HL-60/S4 treated with phorbol 12-myristate 13-acetate at 8.2 ng/mL for 4 days and 3 days (cell line): Measurements from ENCODE around the gene WDR64.
"Not testable (repeated sequence)": the region's sequence is repeated elsewhere in the genome, so short reads cannot be mapped to it uniquely, and the experiment has no call there.

Experiments
- in situ Hi-C: fragments of 300-500 bp; cut with MboI; formaldehyde crosslinking; loops from 2 replicates; pipeline ENCODE4 v1.15.0; 2022; ENCODE audit warnings: low sequenced_read_pairs

Gene WDR64

DNA sequence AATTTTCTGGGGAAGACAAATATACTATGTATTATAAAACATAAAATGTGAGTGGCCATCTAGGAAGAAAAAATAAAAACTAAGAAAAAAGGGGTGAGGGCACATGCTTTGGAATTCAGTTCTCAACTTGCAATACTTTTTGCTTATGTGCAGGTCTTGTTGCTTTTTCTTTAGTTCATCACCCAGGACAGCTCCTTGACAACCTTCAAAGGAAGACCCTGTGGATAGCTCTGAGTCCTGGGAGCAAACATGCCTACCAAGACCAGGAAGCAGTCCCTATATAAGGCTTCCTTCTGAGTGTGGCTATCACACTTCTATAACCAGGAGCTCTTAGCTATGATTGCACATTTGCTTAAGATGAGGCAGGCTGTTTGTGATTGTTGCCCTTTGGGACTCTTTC is 78.0 kb downstream of the WDR64 start:
- in situ Hi-C loops = no loop called here

DNA sequence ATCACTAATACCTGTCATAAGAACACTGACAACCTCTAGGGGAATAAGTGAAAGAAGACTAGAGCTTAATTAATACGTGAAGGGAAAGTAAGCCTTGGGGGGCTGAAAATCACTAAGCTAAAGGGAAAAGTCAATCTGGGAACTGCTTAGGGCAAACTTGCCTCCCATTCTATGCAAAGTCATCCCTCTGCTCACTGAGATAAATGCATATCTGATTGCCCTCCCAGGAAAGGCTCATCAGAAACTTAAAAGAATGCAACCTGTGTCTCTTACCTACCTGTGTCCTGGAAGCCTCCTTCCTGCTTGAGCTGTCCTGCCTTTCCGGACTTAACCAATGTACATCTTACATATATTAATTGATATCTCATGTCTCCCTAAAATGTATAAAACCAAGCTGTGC is 81.8 kb downstream of the WDR64 start:
- in situ Hi-C loops = no loop called here

DNA sequence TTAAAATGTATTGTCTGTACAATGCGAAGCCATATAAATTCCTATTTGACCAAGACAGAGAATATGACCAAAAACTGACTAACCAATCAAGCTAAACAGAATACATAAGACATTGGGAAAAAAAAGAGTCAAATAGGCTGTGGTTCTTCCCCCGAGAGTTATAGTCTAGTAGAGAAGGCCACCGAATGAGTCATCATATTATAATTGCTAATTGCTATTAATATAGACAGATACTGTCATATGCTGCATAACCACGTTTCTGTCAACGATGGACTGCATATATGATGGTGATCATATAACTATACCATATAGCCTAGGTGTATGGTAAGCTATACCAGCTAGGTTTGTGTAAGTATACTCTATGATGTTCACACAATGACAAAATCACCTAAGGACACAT is 82.5 kb downstream of the WDR64 start:
- in situ Hi-C loops = no loop called here

DNA sequence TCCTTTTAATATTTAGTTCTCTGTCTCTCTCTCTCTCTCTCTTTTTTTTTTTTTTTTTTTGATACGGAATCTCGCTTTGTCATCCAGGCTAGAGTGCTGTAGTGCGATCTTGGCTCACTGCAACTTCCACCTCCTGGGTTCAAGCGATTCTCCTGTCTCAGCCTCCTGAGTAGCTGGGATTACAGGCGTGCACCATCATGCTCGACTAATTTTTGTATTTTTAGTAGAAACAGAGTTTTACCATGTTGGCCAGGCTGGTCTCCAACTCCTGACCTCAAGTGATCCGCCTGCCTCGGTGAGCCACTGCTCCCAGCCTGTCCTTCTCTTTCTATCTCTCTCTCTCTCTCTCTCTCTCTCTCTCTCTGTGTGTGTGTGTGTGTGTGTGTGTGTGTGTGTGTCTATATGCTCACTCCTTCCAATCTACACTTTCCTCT is 83.4 kb downstream of the WDR64 start:
- in situ Hi-C loops = not testable (repeated sequence)

DNA sequence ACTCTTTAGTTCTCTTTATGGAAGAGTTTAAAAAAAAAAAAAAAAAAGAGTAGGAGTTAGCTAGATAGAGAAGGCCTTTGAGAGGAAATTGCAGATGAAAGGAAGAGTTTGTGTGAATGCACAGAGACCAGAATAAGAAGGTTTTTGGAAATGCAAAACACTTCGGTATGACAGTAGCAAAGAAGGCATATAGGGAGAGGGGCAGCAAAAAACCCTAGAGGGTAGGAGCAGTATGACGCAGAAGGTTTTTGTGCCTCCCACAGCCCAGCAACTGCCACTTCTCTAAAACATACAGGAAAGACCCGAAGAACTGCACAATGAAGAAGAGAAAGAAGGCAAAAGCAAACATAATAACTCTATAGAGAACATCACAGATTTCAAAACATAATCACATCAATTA is 84.3 kb downstream of the WDR64 start:
- in situ Hi-C loops = no loop called here

DNA sequence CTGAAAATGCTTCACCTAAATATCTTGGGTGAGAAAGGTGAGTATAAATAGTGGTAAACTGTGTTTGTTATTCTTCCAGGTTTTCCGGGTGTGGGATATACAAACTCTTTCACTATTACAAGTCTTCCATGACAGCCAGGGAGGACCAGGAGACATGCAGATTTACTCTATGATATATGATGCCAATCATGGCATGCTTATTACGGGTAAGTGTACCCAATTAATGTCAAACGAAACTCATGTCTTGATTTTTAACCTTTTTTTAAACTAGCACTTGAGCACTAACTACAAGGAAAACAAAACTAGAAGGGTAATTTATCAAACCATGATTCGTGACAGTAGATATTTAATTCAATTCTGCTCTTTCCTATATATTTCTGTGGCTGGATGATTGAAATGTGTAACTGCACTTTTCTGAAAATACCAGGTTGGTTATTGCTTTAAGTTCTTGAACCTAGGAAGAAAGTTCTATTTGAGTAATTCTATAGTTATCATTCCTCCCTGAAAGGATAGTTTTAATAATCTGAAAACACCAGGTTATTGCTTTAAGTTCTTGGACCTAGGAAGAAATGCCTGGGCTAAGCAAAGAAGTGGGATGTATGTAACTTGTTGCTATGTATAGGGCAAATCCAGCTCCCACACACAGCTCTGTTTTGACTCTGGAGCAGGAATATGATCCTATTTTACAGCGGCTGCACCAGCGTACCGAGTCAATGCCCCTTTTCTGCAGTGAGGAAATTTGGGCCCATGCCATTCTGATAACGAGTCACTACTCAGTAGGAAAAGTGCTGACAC is 86.4 kb downstream of the WDR64 start:
- in situ Hi-C loops = no loop called here

DNA sequence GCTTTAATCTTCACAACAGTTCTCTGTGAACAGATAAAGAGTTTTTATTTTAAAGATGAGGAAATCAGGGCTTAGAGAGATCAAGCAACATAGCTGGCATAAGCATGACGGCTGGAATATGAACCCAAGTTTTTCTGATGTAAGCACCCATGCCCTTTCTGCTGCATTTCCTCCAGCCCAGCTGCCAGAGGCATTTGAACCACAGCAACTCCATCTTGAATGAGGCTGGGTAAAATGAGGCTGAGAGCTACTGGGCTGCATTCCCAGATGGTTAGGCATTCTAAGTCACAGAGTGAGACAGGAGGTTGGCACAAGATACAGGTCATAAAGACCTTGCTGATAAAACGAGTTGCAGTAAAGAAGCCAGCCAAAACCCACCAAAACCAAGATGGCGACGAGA is 90.0 kb downstream of the WDR64 start:
- in situ Hi-C loops = no loop called here

DNA sequence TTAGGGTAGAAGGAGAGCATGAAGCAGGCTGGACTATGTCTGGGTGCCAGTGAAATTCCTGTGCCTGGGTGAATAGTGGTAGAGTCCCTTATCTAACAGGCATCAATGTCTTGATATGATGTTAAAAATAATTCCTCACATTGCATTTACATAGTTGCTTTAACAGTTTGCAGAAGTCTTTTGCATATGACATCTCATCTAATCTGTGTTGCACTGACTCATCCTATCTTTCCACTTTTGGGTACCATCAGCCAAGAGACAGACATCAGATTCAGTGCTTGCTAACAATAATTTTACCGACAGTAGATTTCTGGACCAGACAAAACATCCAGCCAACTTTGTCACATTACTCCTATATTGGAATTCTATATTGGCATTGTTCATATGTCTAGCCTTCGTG is 92.5 kb downstream of the WDR64 start:
- in situ Hi-C loops = no loop called here

DNA sequence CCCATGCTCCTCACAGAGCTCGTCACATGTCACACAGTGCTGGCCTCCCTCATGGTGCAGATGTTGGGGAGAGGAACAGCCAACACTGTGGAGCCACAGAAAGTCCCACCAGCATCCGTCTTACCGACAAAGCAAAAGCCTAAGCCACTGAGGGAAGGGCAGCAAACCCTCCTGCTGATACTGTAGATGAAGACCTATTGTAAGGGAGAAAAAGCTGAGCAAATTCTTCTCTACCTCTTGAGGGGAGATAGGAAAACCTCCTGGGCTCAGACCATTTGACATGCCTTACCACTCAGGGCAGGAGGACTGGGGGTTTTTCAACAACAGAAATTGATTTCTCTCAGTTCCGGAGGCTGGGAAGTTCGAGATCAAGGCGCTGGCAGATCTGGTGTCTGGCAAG is 95.9 kb downstream of the WDR64 start:
- in situ Hi-C loops = no loop called here

DNA sequence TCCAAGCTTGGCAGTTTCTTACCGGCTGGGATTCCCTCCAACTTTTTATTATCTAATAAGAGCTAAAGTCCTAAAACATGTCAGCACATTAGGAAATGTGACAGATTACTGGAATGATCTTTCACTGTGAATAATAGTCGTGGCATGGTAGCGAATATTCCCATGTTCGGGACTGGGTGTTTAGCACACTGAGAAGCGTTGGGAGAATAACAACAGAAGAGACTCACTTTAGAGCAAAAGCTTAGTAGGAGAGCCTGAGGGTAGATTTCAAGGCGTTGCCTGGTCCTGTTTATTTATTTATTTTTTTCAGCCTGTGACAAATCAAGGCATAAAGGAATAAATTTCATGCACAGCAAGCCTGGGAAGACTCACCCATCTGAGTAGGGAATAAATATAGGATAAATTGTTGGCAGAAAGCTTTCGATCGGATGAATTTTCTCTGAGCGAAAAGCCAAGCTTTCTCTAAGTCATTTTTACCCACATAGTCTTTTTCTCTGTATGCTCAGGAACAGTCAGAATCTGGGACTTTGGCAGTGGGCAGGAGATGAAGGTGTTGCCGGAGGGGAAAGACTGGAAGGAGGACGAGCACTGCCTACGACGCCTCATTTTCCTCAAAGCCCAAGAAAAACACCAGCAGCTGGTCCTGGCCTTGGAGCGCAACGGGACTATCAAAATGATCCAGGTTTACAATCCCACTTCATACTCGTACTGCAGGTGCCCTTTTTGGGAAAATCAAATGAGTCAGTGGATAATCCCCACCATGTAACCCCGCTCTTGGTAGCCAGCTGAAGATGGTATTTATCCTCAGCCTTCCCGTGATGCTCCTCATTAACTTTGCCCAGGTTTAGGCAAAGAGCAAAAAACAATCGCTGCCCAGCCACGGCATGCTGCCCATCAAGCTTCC is 97.2 kb downstream of the WDR64 start:
- in situ Hi-C loops = no loop called here

DNA sequence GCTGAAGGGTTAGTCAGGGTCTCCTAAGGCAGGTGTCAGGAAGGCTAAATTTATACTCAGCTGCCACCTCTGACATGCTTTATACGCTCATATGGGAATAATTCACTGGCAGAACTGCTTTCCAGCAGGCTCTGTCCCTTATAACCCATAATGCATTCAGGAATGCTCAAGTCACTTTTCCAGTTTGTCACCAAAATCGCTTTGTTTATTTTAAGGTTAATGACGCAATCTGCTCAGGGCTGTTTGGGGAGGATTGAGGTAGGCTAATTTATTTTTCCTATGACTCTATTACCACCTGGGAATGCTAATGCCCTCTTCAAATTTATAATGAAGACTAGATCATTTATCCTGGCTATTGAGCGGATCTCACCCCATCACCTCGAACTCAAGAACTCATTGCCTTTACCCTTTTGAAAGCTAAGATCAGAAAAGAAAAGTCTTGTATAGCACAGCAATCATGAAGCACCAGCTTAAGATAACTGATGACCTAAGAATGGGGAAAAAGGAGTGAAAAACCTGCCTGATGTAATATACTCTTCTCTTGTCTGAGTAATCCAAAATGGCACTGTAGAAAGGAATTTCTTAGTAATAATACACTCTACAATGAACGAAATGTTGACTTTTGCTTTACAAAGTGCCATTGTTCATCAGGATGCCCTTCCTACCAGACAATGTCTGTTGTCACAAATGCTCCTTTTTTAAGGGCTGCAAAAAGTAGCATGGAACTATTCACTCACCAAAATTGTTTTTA is 98.0 kb downstream of the WDR64 start:
- in situ Hi-C loops = no loop called here

DNA sequence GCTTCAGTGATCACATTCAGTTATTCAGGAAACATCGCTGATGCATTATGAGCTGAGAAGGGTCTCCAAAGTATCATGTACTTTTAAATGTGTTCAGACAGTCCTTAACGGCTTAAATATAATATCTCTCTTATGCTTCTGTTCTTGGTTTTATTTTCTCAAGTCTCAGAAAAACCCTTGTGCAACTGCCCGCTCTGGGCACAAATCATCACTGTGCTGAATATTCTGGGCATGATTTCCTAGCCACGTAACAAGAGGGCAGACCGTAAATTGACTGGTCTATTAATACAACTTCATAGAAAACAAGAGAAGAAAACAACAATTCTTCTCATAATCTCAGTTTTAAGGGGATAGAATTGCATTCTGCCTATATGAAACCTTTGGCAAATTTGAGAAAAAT is 99.4 kb downstream of the WDR64 start:
- in situ Hi-C loops = no loop called here

DNA sequence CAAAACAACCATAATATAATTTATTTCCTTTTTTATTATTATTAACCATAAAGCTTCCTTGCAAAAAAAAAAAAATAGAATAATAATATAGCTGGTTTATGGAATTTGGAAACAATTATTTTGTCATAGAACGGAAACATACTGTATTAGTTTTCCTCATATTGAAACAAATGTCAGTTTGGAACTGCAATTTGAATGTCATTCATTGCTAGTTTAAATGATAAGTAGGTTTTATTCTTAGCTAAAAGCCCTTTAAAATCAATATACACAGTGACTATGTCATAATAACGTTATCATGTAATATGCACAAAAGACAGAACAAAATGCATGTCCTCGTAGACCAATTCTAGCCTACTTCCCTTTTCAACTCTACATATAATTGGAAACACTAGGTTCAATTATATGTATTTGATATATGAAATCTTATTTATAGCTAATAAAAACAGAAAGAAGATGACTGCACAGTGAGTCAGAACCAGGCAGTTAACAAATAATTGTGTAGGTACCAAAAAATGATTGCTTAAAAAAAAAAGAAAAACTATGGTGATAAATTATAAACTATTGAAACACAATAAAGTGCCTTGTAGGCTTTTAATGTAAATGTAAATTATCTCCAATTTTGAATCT is 110.7 kb downstream of the WDR64 start:
- in situ Hi-C loops = no loop called here

DNA sequence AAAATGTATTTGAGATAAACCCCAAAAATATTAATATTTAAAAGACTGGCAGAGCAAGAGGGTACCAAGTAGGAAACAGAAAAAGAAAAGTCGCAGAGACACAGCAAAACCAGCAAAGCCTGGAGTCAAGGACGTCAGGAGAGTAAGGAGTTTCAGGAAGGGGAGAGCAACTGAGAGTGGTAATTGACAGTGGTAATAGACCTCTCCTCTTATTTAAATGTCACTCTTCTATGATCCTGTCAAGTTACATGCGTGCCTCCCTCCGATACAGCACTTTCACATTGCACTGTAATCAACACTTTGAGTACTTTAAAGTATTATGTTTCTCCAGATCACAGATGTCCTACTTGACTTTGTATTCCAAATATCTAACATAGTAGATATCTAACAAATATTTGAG is 113.3 kb downstream of the WDR64 start:
- in situ Hi-C loops = no loop called here

DNA sequence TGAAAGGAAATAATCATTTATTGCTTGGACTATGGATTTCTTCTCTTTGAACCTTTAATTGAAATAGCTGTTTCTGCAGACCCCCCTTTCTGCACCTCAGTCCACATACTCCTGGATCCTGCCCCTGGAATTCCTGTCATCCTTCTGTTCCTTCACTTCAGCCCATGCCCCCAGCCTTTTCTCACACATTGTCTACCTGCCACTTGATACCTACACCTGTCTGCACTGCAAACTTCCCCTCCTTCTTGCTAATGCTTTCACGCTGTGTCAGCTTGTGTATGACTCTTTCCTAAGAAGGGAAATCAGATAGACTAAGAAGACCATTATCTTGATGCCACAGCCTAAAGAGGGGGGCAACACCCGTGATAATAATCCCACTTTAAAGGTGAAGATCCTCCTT is 115.7 kb downstream of the WDR64 start:
- in situ Hi-C loops = no loop called here

DNA sequence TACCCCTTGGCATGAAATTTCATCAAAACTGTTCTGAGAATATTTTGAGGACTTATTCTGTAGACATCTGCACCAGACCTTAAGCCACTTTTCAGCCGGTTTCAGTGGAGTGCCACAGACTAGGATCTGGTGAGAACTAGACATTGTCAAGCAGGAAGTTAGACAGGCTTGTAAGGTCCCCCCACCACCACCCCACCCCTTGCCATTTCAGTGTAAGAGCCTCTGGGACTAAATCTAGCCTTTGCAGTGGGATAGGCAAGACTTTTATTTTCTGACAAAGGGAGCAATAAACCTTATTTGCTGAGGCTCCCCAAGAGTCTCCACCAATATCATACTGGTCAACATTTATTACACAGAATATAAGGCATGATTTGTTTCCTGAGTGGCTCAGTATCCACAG is 118.0 kb downstream of the WDR64 start:
- in situ Hi-C loops = no loop called here

DNA sequence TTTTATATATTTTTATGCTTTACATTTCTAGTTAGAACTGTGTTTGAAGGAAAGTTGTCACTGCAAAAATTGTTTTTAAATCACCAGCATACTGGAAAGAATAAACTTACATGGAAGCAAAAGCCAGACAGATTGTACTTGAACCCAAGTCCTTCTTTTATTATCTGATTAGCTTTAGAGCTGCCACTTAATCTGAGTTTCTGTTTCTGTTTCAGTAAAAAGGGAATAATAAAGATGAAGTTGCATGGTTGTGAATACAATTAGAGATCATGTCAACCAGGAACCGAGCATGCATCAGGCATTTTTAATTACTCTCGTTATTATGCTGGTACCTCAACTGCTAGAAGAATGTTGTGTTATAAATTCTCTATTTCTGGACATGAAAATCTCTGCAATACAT is 119.0 kb downstream of the WDR64 start:
- in situ Hi-C loops = no loop called here

DNA sequence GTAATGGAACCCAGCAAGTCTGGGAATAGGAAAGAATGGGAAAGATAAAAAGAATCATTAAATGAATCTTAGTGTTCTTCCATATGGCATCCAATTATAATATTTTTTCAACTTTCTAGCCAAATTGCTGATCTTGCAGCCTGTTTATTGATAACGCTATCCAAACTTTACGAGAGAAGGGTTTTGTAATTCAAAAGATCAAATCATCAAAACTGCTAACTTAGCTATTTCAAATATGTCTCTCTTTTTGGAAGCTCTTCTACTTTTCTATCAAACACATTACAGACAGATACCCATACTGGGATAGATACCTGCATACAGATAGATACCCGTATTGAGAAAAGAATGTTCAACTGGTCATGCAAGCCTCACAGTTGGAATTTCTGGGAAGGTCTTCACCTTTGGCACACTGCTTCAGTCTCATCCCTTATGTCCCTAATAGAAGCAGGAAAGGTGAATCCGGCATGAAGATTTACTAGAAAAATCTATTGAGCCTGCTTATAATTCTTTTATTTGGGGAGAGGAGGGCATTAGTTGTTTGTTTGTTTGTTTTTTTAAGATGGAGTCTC is 120.9 kb downstream of the WDR64 start:
- in situ Hi-C loops = no loop called here

DNA sequence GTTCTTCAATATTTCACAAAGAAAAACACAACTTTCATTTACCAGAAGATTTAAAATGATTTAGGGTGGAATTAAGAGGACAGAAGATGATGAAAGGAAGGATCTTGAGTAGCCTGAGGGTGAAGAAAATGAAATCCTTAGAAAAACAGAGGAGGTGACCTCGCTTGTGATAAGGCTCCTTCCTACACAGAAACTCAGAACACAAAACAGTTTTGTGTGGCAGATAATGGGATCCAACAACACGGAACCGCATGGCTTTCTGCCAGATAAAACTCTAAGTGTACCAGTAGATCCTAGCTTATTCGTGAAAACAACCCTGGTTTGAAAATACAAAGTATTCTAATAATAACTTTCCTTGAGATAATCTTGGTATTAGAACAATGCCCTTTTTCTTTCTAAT is 121.9 kb downstream of the WDR64 start:
- in situ Hi-C loops = no loop called here

DNA sequence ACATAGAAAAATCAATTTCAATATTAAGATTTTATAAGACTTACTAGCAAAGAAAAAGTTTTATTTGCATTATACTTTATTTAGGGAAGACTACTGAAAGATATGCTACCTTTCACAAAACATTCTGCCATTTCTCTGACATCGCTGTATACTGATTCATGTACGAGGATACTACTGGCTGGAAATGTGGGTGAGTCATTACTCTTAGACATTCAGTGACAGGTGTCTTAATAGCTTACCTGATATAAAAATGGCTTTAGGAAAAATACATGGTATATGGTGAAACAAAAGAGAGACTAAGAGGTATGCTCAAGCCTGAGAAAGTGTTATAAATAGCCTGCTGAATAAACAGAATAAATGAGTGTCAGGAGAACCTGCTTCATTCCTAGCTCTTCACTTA is 122.9 kb downstream of the WDR64 start:
- in situ Hi-C loops = no loop called here

DNA sequence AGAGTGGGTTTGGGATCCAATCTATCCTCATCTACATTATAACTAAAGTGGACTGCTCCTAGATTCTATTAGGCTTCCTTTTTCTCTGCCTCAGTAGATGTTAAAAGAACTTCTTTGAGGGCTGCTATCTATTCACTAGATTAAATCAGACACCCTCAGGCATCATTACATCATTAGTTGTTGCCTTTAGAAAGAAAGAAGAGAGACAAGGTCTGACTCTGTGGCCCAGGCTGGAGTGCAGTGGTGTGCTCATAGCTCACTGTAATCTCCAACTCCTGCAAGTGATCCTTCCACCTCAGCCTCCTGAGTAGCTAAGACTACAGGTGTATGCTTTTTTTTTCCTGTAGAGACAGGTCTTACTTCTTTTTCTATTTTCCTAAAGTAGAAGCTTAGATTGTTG is 124.8 kb downstream of the WDR64 start:
- in situ Hi-C loops = no loop called here
